HG03039 (cell line): ENCODE data around the gene A4GNT.
A peak's percentile ranks its signal among the peaks of the same experiment; 100 is the strongest.
"Not testable (repeated sequence)": the region's sequence is repeated elsewhere in the genome, so short reads cannot be mapped to it uniquely, and the experiment has no call there.

Source experiments
- ATAC-seq: cut with Tn5 transposase; IDR thresholded peaks from one replicate; pipeline ENCODE4 v1.9.1; 2021; ENCODE audit warnings: mild to moderate bottlenecking, moderate library complexity; ENCODE audit not compliant: unreplicated experiment

The A4GNT gene

DNA sequence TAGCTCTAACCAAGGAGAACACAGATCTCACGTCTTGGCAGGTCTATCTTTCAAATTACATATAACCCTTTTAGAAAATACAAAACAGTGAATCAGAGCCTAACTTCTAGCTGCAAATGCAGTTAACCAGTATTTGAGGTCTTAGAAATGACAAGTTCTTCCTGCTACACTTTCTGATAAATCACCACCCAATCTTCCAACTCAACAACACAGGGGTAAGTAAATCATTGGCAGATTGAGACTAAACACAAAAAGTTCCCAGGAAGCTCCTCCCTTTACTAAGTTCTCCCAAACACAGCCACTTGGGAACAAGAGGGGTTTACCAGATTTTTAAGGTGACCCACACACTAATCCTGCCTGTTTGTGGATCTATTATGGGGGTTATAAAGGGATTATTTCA lies at the start of gene A4GNT:
Gene A4GNT, minus strand, starts transcription at position 152 of the 400 bp plus-strand sequence. CDS start 1,134 bp downstream, outside the sequence.
- ATAC-seq, result no peak

DNA sequence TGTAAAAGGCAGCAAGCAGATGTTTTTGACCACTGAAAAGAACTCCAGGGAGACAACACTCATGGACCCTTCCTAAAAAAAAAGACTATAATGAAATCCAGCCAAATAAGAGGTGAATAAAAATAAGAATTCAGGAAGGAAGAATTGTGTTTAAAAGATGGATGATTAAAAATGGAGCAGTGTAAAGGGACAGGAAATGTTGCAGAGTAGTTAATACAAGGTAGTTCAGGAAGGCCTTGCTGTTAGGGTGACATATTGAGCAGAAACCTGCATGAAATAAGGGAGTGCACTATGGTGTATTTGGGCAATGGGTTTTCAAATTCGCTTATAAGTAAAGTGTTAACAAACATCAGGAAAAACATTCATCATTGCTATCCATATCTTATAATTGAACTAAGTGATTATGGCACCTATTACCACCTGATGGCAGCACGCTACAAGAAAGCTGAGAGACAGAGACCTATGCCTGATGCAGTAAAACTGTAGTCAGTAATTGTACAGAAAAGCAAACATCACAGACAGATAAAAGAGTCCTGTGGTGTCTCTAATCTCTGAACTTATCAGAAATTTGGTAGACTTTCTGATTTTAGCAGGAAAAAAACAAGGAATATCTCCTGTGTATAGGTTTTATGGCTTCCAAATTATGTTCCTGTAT lies 48.3 kb upstream of the A4GNT start:
- ATAC-seq, result no peak

GRCh38 chr3:138174421-138175131 lies 42.4 kb upstream of the A4GNT start, which contains the start of gene DBR1:
TSS of gene DBR1 (minus strand) at chr3:138174921. CDS start at chr3:138174795, 126 bp downstream.
- ATAC-seq, result peak; percentile 86

DNA sequence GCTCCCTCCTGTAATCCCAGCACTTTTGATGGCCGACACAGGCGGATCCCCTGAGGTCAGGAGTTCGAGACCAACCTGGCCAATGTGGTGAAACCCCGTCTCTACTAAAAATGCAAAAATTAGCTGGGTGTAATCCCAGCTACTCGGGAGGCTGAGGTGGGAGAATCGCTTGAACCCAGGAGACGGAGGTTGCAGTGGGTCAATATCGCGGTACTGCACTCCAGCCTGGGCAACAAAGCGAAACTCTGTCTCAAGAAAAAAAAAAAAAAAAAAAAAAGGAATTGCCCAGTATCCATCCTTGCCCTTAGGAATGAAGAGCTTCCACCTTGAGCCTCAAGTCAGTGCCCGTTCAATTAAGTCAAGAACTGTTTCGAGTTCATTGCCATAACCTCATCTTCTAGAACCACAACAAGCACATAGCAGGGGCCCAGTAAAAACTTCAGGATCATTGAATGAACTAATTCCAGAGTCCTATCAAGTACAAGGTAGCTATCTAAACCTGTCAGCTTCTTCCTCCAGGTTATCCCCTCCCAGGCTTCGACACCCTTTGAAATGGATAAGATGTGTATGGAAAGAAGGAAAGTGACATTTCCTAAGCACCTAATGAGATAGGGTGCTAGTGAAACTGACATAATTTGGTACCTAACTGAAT lies 41.7 kb upstream of the A4GNT start:
- no peak for ATAC-seq

DNA sequence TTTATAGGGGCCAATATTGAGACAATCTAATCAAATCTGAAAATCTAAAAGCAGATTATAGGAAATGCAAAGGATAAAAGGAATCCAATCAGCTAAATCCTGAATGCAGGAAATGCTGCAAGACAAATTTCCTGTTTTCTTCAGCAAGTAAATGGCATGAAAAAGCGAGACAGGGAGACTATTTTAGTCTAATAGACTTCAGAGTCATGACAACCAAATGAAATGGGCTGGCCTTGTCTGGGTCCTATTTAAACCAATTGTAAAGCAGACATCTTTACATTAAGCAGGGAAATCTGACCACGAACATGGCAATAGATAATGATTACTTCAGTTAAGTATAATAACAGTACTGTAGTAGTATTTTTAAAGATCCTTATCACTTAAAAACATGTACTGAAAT lies 40.4 kb upstream of the A4GNT start:
- no peak for ATAC-seq

GRCh38 chr3:138165061-138165460 lies 32.9 kb upstream of the A4GNT start:
- ATAC-seq, result no peak

DNA sequence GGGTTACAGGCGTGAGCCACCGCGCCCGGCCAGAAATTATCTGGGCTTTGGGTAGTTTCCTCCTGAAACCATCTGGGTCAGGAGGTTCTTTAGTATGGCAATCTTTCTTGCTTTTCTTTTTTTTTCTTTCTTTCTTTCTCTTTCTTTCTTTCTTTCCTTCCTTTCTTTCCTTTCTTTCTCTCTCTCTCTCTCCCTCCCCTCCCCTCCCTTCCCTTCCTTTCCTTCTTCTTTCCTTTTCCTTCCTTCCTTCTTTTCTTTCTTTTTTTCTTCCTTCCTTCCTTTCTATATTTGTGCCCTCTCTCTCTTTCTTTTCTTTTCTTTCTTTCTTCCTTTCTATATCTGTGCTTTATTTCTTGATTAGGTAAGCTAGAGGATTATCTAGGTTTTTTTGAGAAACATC lies 25.6 kb upstream of the A4GNT start:
- no peak for ATAC-seq

DNA sequence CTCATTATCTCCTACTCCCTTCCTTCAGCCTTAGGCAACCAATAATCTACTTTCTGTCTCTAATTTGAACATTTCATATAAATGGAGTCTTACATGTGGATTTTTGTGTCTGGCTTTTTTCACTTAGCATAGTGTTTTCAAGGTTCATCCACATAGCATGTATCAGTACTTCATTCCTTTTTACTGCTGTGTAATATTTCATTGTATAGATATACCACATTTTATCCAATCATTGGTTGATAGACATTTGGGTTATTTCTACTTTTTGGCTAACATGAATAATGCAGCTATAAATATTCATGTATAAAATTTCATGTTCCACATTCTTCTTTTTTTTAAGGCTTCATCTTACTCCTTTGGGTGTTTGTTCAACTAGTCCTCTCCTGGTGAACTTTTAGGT lies 22.3 kb upstream of the A4GNT start:
- no peak for ATAC-seq

DNA sequence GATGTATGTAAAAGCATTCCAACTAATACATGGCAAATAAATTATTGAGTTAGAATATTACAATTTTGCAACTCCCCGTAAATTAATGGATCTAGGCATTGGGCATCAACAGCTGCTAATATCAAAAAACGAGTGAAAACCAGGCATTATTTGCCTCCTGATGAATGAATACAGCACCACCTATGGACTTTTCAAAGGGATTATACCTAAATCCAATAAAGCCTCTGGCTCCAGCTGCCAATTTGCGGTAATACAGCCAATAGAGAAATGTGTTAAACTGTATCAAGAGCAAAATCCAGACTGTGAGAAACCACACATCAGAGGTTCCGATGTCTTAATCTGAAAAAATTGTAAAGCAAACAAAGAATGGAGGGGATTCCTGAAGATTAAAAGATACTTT lies 16.3 kb upstream of the A4GNT start:
- ATAC-seq, result no peak

- ATAC-seq, result not testable (repeated sequence)
These were observed 10.0 kb upstream of the A4GNT start for GRCh38 chr3:138142181-138142580.

GRCh38 chr3:138140940-138141339 lies 8.8 kb upstream of the A4GNT start:
- ATAC-seq, result no peak

DNA sequence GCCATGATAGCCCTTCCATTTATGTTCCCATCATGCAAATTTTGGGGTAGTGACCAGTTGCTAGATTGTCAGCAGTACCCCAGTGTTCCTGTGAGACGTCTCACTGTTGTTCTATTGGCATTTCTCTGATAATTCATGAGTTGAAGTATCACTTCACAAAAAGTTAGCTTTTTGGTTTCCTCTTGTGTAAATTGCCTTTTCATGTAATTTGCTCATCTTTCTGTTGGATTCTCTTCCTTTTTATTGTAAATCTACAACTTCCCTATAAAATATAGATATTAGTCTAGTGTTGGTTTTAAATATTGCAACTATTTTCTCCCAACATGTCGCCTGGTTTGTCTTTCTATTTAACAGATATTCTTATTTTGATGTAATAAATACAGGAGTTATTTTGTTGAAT lies 7.5 kb upstream of the A4GNT start:
- ATAC-seq, result no peak

DNA sequence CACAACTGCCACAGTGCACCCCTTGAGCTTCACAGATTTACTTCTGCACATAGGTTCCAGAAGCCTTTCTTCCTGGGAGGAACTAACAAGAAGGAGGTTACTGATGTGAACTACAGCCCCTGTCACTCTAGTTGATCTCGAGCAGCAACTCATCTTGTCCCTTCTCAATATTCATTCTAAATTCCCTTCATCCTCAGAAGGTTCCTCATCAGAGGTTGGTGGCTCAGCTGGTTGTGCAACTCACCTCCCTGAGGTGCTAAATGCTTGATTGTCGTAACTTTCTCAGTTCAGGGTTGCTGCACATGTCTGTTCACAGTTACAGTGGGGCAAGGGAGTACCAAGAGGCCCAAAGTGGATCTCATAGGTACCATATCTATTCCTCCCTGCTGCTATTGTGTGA lies 5.7 kb upstream of the A4GNT start:
- ATAC-seq, result no peak

GRCh38 chr3:138136201-138136600 lies 4.0 kb upstream of the A4GNT start:
- no peak for ATAC-seq

GRCh38 chr3:138135833-138136194 lies 3.6 kb upstream of the A4GNT start:
- ATAC-seq, result no peak

DNA sequence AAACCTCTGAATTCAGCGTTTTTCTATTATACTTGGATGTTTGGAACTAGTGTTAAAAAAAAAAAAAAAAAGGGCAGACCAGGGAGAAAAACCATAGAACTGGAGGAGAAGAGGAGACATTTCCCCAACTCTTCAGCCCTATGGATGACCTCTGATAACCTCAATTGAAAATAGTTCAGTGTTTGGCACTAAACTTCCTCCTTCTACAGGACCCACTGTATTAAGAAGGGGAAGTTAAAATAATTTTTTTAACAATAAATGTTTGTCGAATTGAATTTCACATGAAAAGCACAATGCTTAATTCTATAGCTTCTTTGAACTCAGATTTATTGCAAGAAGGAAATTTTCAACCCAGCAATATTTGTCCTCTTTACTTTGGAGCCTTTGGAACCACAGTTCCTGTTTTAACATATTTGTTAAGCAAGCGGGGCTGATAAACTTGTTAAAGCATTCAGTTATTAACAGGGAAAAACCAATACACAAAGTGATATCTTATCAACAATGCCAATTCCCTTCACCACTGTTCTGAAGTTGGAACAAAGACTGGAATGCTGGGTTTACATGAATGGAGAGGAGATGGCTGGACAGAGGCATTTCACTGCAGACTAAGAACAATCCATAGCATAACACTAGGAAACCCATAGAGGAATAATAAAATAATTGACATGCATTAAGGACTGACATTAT lies 3.1 kb upstream of the A4GNT start:
- no peak for ATAC-seq

- ATAC-seq, result no peak
These were observed 4.4 kb downstream of the A4GNT start for GRCh38 chr3:138127636-138128365.

DNA sequence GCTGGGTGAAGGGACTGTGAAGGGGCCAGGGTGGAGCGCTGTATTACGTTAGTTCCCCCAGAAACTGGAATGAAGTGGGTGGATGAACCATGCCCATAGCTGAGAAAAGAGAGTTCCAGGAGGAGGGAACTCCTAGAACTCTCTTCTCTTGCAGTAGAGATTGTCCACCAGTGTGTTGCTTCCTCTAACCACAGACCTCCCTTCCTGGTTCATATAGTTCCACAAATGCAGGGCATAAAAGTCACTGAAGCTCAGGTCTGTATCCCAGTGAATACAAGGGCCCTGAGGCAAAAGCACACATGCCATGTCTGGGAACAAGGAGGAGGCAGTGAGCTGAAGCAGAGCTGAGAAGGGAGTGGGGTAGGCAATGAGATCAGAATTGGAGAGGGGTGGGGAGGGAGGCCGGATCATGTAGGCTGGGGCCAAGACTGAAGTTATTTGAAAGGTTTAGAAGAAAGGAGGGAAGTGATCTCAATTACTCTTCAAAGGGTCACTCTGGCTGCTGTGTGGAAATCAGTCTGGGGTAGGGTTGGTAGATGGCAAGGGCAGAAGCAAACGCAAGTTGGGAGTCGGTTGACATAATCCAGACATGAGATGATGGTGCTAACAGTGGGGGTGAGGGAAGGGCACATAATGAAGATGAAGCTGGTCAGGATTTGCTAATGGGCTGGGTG lies 6.5 kb downstream of the A4GNT start:
- ATAC-seq, result no peak

DNA sequence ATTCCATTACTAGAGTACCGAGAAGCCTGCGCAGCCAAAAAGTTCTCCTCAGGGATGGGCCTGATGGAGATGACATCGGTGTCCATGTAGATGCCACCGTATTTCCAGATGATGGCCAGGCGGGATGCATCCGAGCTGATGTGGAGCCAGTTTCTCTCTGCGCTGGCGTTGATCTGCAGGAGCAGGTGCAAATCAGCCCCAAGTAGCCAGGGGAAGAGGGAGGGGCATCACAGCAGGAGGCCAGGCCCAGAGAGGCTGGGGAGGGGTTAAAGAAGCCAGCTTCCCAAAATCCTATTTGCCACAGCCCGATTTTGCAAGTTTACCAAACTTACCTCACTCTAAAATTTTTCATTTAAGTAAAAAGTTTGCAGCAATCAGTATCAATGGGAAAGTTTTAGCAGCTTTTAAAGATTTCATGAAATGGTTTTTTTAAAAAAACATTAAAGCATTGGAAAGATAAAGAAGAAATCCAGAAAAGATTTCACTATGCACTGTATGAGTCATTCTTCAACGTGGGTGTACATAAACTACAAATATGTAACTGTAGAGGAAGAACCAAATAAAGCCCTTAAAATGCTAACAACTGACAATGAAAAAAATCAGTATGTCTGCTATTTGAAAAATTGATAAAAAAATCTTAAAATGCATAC lies 7.4 kb downstream of the A4GNT start:
- ATAC-seq, result no peak

- ATAC-seq, result no peak
These were observed 8.0 kb downstream of the A4GNT start for GRCh38 chr3:138124188-138124587.
